SK-MEL-5 (cell line): ENCODE measurements around the gene ARHGEF28. TPM values are rescaled to one million over a fixed set of nuclear protein-coding genes. Genes with fewer than 3 reads are reported as not detected.

ENCODE experiments used
- DNase-seq: peaks from one replicate; pipeline ENCODE4 v3.0.0-alpha.2; 2016; ENCODE audit warnings: low read depth, low spot score
- in situ Hi-C: cut with HindIII; loops from 2 replicates; pipeline ENCODE4 v1.10.0; 2016; ENCODE audit warnings: low sequenced_read_pairs, high pct_unique_total_duplicates, low pct_unique_long_range_greater_than_20kb
- total RNA-seq: library from RNA; depleted of rRNA; stranded (reverse); fragments of >200 nt; shearing (Covaris generic); gene quantifications from 2 replicates; pipeline ENCODE4 v1.2.3, GENCODE V29; 2014

Gene ARHGEF28
- total RNA-seq, 1 experiment from 2014 or later: 0.63 TPM

- DNase-seq: no peak
- in situ Hi-C loops: no loop called here
These were observed 10.9 kb upstream of the ARHGEF28 start for GRCh38 chr5:73615085-73615484.

DNA sequence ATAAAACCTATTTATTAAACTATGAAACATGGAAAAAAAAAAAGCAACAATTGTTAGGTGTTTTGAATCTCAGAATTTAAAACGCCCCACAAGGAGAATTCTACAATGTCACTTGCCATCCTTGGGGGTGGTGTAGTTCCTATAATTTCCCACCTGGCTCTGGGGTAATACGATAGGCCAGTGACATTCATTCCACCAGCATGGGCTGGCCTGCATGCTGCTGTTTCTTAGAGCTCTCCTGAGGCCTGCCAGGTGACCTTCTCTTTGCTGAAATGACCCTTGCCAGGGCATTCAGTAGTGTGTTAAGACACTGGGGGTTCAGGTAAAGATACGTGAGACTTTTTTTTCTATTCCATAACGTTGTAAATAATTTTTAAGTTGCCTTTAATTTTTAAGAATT, 10.0 kb upstream of the ARHGEF28 start:
- in situ Hi-C loops: no loop called here
- DNase-seq: no peak

DNA sequence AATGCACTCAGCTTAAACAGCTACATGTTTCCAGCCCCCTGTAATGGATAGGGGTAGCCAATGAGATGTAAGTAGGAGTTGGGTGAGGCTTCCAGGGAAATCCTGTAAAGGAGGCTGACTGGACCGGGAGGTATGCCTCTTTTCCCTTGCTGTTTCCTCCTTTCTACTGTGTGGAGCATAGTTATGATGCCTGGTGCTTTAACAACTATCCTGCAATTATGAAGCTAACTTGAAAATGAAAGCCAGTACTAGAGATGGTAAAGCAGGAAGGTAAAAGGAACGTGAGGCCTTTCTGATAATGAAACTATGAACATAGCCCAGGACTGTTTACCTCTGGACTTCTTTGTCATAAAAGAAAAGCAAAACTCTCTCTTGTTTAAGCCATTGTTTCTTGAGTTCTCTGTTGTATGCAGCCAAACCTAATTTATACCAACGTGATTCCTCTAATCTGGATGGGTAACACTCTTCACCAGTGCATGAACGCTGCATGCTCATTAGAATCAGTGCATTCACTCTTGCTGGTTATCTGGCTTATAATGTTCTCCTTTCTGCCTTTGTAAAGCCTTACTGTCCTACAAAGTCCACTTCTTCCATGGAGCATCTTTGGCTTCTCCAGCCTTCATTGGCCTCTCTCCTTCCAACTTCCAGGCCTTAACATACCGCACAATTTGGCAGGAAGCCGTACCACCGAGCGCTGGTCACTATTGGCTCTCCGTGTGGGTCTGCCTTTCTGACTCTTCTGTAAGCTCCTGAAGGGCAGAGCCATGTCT, 8.3 kb upstream of the ARHGEF28 start:
- DNase-seq: no peak
- in situ Hi-C loops: no loop called here

DNA sequence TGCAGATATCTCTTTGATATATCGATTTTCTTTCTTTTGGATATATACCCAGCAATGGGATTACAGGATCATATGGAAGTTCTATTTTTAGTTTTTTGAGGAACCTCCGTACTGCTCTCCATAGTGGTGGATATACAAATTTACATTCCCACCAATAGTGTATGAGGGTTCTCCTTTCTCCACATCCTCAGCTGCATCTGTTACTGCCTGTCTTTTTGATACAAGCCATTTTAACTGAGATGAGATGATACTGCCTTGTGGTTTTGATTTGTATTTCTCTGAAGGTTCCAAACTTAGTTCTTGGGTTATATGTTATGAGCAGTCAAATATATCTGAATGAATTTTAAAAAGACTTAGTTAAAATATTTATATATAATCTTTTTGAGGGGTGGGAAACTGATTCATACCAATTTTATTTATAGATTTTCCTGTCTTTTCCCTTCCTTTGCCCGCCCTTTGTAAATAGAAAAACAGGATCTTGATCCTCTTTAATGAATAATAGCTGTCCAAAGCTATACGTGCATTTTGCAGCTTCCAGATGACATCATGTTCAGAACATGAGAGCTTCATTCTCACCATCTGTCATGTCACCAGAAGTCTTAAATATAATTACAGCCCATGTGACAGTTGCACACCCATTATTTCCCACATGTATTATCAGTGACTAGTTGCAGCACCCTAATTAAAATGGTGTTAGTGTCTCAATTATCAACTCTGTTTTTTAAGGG, 6.2 kb upstream of the ARHGEF28 start:
- no peak for DNase-seq
- in situ Hi-C loops: no loop called here

- in situ Hi-C loops: no loop called here
- DNase-seq: no peak
These were observed 5.7 kb upstream of the ARHGEF28 start for GRCh38 chr5:73620334-73620687.

- no peak for DNase-seq
- in situ Hi-C loops: no loop called here
These were observed 2.9 kb upstream of the ARHGEF28 start for GRCh38 chr5:73623060-73623459.

GRCh38 chr5:73623901-73624404, 2.0 kb upstream of the ARHGEF28 start:
- in situ Hi-C loops: no loop called here
- DNase-seq: no peak

DNA sequence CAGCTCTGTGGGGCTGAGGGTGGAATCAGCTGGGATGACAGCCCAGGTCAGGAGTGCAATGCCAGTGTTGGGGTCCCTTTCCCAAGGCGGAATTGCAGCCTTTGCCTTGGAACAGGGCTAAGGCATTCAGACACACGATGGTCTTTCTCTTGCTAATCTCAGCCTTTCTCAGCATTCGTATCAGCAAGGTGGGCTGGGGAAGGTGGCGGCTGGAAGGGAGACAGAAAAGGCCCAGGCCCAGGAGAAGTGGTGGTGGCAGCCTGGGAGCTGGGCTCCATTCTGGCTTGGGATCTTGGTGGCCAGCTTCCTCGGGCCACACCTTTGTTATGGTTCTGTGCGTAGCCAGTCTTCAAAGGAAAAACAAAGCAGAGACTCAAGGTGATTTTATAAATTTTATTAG, 1.1 kb upstream of the ARHGEF28 start:
- in situ Hi-C loops: no loop called here
- no peak for DNase-seq

DNA sequence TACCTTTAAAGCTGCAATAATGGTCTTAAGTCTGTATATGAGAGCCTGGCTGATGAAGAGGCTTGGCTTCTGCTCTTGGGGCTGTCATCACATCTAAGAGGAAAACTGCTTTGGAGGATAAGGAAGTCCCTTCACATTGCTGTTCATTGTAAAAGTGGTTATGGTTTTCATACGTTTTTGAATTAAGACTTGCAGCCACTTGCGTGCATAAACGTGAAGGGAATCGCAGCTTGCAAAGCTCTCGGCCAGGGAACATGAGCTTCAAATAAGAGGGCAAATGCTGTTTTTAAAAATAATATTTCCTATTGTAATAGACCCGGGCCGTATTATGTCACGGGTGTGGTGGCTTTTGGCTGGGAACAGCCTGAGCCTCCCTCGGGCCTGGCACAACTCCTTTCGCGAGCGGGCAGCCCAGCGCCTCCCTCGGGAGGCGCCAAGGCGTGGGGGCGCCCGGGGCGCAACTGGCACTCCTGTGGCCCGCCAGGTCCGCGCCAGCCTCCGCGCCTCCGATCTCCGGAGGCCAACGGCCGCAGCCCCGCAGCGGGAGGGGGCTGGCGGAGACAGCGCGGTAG, 538 bp upstream of the ARHGEF28 start:
- in situ Hi-C loops: no loop called here
- no peak for DNase-seq

DNA sequence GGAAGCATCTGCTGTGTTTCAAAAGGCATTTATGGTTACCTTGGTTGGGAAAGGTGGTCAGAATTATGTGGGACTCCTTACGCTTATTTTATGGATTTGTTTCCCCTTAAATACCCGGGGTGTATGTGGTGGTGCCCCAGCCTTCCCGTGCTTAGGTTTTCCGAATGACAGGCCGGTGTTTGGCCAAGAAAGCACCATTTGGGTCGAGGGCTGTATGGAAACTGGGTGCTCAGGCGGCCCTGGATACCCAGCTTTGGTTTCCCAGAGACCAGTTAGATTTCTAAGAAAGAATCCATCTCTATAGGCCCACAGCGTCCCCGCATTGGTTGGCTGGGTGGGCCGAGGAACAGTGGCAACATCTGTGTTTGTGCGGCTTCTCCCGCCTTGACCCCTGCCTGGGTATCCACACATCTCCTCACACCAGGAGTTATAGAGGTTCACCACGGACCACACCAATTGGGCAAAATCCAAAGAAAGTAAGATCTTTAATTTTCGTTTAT, 868 bp downstream of the ARHGEF28 start:
- in situ Hi-C loops: no loop called here
- DNase-seq: no peak

DNA sequence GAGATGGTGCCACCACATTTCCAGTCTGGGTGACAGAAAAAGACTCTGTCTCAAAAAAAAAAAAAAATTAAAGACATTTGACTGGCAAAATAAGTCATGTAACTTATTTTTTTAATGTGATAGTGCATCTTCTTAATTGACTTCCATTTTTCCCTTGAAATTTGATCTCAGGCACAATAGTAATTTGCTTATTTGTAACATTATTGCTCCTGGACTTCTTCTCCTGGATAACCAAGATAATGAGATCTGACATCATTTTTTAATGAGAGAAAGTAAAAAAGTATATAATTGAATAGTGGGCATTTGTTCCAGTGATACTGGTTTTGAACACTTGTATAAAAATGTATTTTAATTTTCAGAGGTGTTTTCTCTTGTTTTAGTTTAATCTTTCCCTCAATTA, 3.5 kb downstream of the ARHGEF28 start:
- in situ Hi-C loops: no loop called here
- DNase-seq: no peak

DNA sequence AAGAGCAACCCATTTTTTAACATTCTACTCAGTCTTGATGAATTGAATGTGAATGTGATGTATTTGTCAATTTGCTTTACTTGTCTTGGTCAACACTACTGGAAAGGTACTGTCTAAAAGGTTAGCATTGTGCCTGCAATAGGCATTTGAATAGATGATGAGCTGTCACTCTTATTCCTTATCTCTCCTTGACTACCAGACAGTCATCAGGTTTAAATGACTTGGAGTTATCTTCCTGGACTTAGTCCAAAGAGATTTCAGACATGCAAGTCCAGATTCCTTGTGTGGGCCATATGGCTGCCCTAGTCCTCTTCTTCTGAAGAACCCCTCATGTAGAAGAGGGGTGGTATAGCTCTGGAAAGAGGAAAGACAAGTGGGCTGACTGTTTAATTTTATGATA, 4.8 kb downstream of the ARHGEF28 start:
- in situ Hi-C loops: no loop called here
- DNase-seq: no peak

DNA sequence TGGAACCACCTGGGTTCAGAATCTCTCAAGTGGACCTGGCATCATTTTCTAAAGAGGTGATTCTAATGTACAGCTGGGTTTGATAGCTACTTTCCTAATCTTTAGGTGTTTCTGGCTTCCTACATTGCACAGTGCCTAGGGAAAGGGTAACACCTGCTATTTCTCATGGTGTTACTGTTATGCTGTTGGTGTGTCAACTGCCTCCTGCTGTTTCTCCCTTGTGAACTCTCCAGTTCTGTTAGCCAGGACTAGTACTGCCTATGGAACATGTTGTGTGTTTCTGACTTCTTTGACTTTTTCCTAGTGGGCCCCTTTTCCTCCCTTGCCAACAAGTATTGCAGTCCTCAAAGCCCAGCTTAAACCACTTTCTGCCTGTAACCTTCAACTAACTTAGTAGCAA, 5.5 kb downstream of the ARHGEF28 start:
- in situ Hi-C loops: no loop called here
- no peak for DNase-seq

GRCh38 chr5:73633060-73633459, 7.1 kb downstream of the ARHGEF28 start:
- in situ Hi-C loops: no loop called here
- no peak for DNase-seq

DNA sequence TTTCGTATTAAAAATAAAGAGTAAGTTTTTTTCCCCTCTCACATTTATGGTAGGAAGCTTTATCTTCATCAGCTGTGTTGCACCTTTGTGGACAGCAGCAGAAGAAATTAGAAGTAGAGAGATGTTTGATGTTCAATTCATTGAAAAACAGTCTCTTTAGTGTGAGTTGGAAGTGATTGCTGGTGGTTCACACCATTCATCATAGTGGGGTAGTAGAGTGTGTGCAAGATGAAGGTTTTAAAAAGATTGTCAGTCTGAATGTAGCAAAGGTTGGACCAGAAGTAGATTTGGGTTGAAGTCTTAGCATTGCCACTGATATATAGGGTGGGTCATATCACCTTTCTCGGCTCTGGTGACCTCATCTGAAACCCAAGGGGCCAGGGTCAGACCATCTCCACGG, 10.4 kb downstream of the ARHGEF28 start:
- no peak for DNase-seq
- in situ Hi-C loops: no loop called here

- in situ Hi-C loops: no loop called here
- DNase-seq: no peak
These were observed 11.6 kb downstream of the ARHGEF28 start for GRCh38 chr5:73637565-73637964.

- in situ Hi-C loops: no loop called here
- DNase-seq: no peak
These were observed 12.5 kb downstream of the ARHGEF28 start for GRCh38 chr5:73638344-73639095.

DNA sequence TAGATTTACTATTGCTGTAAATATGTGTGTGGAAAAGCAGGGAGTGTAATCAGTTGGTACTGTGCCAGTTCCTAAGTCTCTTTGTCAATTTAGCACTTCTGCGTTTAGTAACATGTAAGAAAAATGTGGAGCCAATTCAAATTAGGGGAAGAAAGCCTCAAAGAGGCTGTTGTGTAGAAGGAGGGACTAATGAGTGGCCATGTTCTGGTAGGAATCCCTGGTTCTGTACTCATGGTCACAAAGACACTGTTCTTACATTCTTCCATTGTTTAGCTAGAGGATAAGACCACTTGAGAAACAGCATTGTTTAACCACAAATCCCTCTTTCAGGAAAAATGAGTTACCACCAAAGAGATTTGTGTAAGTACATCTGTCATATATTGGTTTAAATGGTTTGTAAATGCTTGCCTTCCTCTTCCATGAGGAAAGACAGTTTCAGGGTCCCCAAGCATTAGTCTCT, 14.9 kb downstream of the ARHGEF28 start:
- DNase-seq: no peak
- in situ Hi-C loops: no loop called here
